Endodermal cell (in vitro differentiated cells): Measurements from ENCODE around the gene MXD4. TPM values are rescaled to one million over a fixed set of nuclear protein-coding genes. Genes with fewer than 3 reads are reported as not detected.

Experiments
- DNase-seq: peaks from one replicate; pipeline ENCODE4 v3.0.0-alpha.2; 2017
- H3K27ac ChIP-seq: 2 replicates; pipeline ENCODE4 v1.5.1; 2013; ENCODE audit warnings: mild to moderate bottlenecking, low read depth, low read length, moderate library complexity
- H3K27me3 ChIP-seq: 2 replicates; pipeline ENCODE4 v1.6.1; 2013; ENCODE audit warnings: mild to moderate bottlenecking, low read length, moderate library complexity; ENCODE audit not compliant: insufficient read depth, control insufficient read depth, poor library complexity, severe bottlenecking
- H3K36me3 ChIP-seq: 2 replicates; pipeline ENCODE4 v1.7.0; 2013; ENCODE audit warnings: mild to moderate bottlenecking, low read length, moderate library complexity; ENCODE audit not compliant: control insufficient read depth, insufficient read depth
- H3K4me1 ChIP-seq: one replicate; pipeline ENCODE4 v1.7.0; 2013; ENCODE audit warnings: low read length; ENCODE audit not compliant: control insufficient read depth, insufficient read depth
- H3K4me3 ChIP-seq: 2 replicates; pipeline ENCODE4 v1.5.1; 2013; ENCODE audit warnings: mild to moderate bottlenecking, low read length, moderate library complexity
- H3K9ac ChIP-seq: 2 replicates; pipeline ENCODE4 v1.6.1; 2013; ENCODE audit warnings: mild to moderate bottlenecking, low read length, moderate library complexity; ENCODE audit not compliant: poor library complexity, severe bottlenecking; ENCODE audit errors: extremely low read depth
- H3K9me3 ChIP-seq: 2 replicates; pipeline ENCODE4 v1.6.1; 2013; ENCODE audit warnings: mild to moderate bottlenecking, low read length, moderate library complexity; ENCODE audit not compliant: control insufficient read depth
- H3K27ac Mint-ChIP-seq: 2 replicates; pipeline ENCODE4 v1.8.0; 2020; ENCODE audit warnings: mixed read lengths
- H3K27me3 Mint-ChIP-seq: 2 replicates; pipeline ENCODE4 v1.8.0; 2021; ENCODE audit warnings: mild to moderate bottlenecking, mixed read lengths; ENCODE audit not compliant: insufficient read depth
- H3K36me3 Mint-ChIP-seq: 2 replicates; pipeline ENCODE4 v1.8.0; 2020; ENCODE audit warnings: low read depth, mixed read lengths
- H3K4me1 Mint-ChIP-seq: 2 replicates; pipeline ENCODE4 v1.8.0; 2020; ENCODE audit warnings: mixed read lengths
- H3K4me3 Mint-ChIP-seq: 2 replicates; pipeline ENCODE4 v1.8.0; 2020; ENCODE audit warnings: mild to moderate bottlenecking, moderate library complexity, mixed read lengths
- H3K9me3 Mint-ChIP-seq: 2 replicates; pipeline ENCODE4 v1.8.0; 2020; ENCODE audit warnings: mild to moderate bottlenecking, mixed read lengths
- CTCF ChIP-seq: fragments of 200-600 bp; sonication (generic); conservative IDR thresholded peaks from 2 replicates; pipeline ENCODE4 v1.5.0; 2021; ENCODE audit warnings: antibody characterized with exemption, mild to moderate bottlenecking
- WGBS, 2 experiments: methylation state at CpG; one replicate each; pipeline versions ENCODE4 v1.1.5 to v1.1.7; 2013; ENCODE audit warnings: missing lambda C conversion rate in 2 of 2, mixed read lengths in 1 of 2; ENCODE audit not compliant: insufficient coverage in 1 of 2, insufficient read length in 1 of 2; 5-methylcytosine and 5-hydroxymethylcytosine counted together
- total RNA-seq, 2 donors: library from RNA; stranded (reverse); fragmentation: NEBNext Ultra II Directional in 1 of 2; extraction: Animal tissue kit (Norgen Biotek cat#: 25700) in 1 of 2; gene quantifications; 2 replicates in 1 of 2; 3 replicates in 1 of 2; pipeline ENCODE4 v1.2.1, GENCODE V29; 2021

Gene MXD4
- total RNA-seq, 2 donors from 2014 or later, result 46.0 to 78.8 TPM

- Histone ChIP-seq H3K9ac (no peak overlapping the region), H3K4me3 (no peak overlapping the region), H3K27ac (no peak overlapping the region), H3K27me3 (no peaks in the 10 kb centered on the region), H3K36me3 (peaks cover 12% of the 10 kb centered on the region), H3K4me1 (peaks cover 8% of the 10 kb centered on the region), H3K9me3 (no peaks in the 10 kb centered on the region)
- no peak for TF ChIP-seq CTCF
- Mint-ChIP-seq H3K4me3 (no peak overlapping the region), H3K9me3 (no peaks in the 10 kb centered on the region), H3K27ac (no peak overlapping the region), H3K4me1 (peaks cover 43% of the 10 kb centered on the region), H3K27me3 (peaks cover 3% of the 10 kb centered on the region), H3K36me3 (no peaks in the 10 kb centered on the region)
- WGBS, 2 experiments, result 89 to 92% methylated on average over 6 of the region's 6 CpGs
- DNase-seq, result no peak
These were observed 42.6 kb downstream of the MXD4 start for GRCh38 chr4:2219233-2219760.

- Mint-ChIP-seq H3K4me3 (no peak overlapping the region), H3K4me1 (peaks cover 43% of the 10 kb centered on the region), H3K27me3 (peaks cover 3% of the 10 kb centered on the region), H3K27ac (no peak overlapping the region), H3K36me3 (no peaks in the 10 kb centered on the region), H3K9me3 (no peaks in the 10 kb centered on the region)
- WGBS, 2 experiments, result 96 to 100% methylated on average over 1 of the region's 1 CpG
- Histone ChIP-seq H3K27me3 (no peaks in the 10 kb centered on the region), H3K27ac (no peak overlapping the region), H3K4me3 (no peak overlapping the region), H3K36me3 (peaks cover 10% of the 10 kb centered on the region), H3K9ac (no peak overlapping the region), H3K4me1 (peaks cover 8% of the 10 kb centered on the region), H3K9me3 (no peaks in the 10 kb centered on the region)
- no peak for DNase-seq
- no peak for TF ChIP-seq CTCF
These were observed 43.5 kb downstream of the MXD4 start for GRCh38 chr4:2218436-2218835.

- no peaks in the 10 kb centered on the region for H3K36me3 Mint-ChIP-seq
- H3K27me3 Mint-ChIP-seq, result peaks cover 3% of the 10 kb centered on the region
- H3K27ac Mint-ChIP-seq, result no peak overlapping the region
- WGBS, 2 experiments, result 85 to 100% methylated on average over 1 to 3 of the region's 3 CpGs
- Histone ChIP-seq H3K27me3 (no peaks in the 10 kb centered on the region), H3K4me3 (no peak overlapping the region), H3K4me1 (peaks cover 8% of the 10 kb centered on the region), H3K9me3 (no peaks in the 10 kb centered on the region), H3K27ac (no peak overlapping the region), H3K9ac (no peak overlapping the region), H3K36me3 (peaks cover 4% of the 10 kb centered on the region)
- no peak overlapping the region for H3K4me3 Mint-ChIP-seq
- H3K4me1 Mint-ChIP-seq, result peaks cover 38% of the 10 kb centered on the region
- no peaks in the 10 kb centered on the region for H3K9me3 Mint-ChIP-seq
- no peak for DNase-seq
- TF ChIP-seq CTCF, result no peak
These were observed 44.2 kb downstream of the MXD4 start for GRCh38 chr4:2217726-2218125.
